SU-DHL-6 (cell line): ENCODE measurements around the gene NAP1L4.

ENCODE experiments used
- CTCF ChIP-seq: fragments of 200-600 bp; sonication (generic); IDR thresholded peaks from one replicate; pipeline ENCODE4 v1.5.1; 2017; ENCODE audit warnings: antibody characterized with exemption, mild to moderate bottlenecking, low read length, moderate library complexity; ENCODE audit not compliant: insufficient read depth, poor library complexity, severe bottlenecking
- EZH2phosphoT487 ChIP-seq: fragments of 200-600 bp; sonication (generic), shearing (Covaris generic); conservative IDR thresholded peaks from 2 replicates; pipeline ENCODE4 v1.6.1; 2018; ENCODE audit warnings: mild to moderate bottlenecking, antibody characterized with exemption, low read length, moderate library complexity, mixed read lengths

DNA sequence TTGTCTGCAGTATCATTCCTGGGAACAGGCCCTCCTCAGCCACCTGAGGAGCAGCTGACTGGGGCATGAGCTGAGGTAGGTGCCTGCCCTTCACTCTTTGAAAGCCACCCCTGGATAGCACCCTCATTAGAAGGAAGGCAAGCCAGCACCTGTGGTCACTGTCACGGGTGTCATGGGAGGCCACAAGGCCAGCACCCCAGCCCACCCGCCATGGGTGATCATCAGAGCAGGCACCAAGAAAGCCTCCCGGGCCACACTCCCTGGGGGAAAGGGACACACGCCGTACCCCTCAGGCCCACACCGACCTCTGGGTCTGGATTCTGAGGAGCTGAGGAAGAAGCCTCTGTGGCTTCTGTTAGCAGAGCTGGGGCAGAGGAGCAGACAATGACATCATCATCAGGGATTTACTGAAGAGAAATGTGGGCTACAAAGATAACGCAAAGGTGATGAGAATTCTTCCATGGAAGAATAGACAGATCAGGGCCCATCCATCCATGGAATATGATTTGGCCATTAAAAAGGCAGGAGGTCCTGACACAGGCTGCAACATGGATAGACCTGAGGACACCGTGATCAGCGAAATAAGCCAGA is 16.7 kb upstream of the NAP1L4 start:
- TF ChIP-seq CTCF (no peak), EZH2phosphoT487 (no peak)
